H1 (cell line): ENCODE data around the gene COL26A1. TPM values are rescaled to one million over a fixed set of nuclear protein-coding genes. Genes with fewer than 3 reads are reported as not detected.

Experiments used
- CTCF ChIA-PET: fragments of 300-600 bp; sonication (Branson Sonifier 250); formaldehyde crosslinking; loops from one replicate; lab custom pipeline; 2021; ENCODE audit not compliant: partially characterized antibody; lab: Charles Lee
- POLR2A ChIA-PET: fragments of 300-600 bp; sonication (Branson Sonifier 250); formaldehyde crosslinking; loops from one replicate; lab custom pipeline; 2021; ENCODE audit warnings: inconsistent platforms; ENCODE audit not compliant: partially characterized antibody; lab: Charles Lee
- DNase-seq, 2 experiments: peaks; one replicate each; pipeline versions ENCODE4 v3.0.0 to v3.0.0-alpha.2; 2010 to 2022; ENCODE audit warnings: low spot score in 2 of 2, low read depth in 1 of 2, mixed read lengths in 1 of 2
- FAIRE-seq: peaks from 2 replicates; lab custom pipeline; 2011; peaks lifted over from hg19 to GRCh38; lab: Jason Lieb, UNC
- H2AFZ ChIP-seq: 2 replicates; pipeline ENCODE4 v1.8.1; 2012; ENCODE audit warnings: low read length, inconsistent platforms
- H2AK5ac ChIP-seq: 2 replicates; pipeline ENCODE4 v1.6.1; 2013; ENCODE audit warnings: low read depth, low read length
- H2BK120ac ChIP-seq: replicated peaks from 2 replicates; pipeline ENCODE3; 2013; ENCODE audit warnings: low read depth, low read length, inconsistent platforms
- H2BK12ac ChIP-seq: 2 replicates; pipeline ENCODE4 v1.6.1; 2013; ENCODE audit warnings: low read depth, low read length
- H2BK15ac ChIP-seq: 2 replicates; pipeline ENCODE4 v1.6.1; 2013; ENCODE audit warnings: low read length
- H2BK20ac ChIP-seq: 2 replicates; pipeline ENCODE4 v1.6.1; 2013; ENCODE audit warnings: low read length
- H2BK5ac ChIP-seq: 2 replicates; pipeline ENCODE4 v1.6.1; 2013; ENCODE audit warnings: low read depth, low read length
- H3K14ac ChIP-seq: 2 replicates; pipeline ENCODE4 v1.6.1; 2013; ENCODE audit warnings: inconsistent platforms; ENCODE audit not compliant: insufficient read length
- H3K18ac ChIP-seq: 2 replicates; pipeline ENCODE4 v1.6.1; 2013; ENCODE audit warnings: low read length; ENCODE audit errors: extremely low read depth
- H3K23ac ChIP-seq: 2 replicates; pipeline ENCODE4 v1.6.1; 2013; ENCODE audit warnings: inconsistent platforms; ENCODE audit not compliant: insufficient read length
- H3K23me2 ChIP-seq: 2 replicates; pipeline ENCODE4 v1.6.1; 2013; ENCODE audit warnings: low read depth, low read length
- H3K27ac ChIP-seq: 2 replicates; pipeline ENCODE4 v1.6.1; 2011; ENCODE audit warnings: low read depth, low read length, inconsistent platforms
- H3K27me3 ChIP-seq, 4 experiments: replicated peaks in 1 of 4; 1 replicate in 1 of 4; 2 replicates in 3 of 4; pipeline versions ENCODE4 v1.6.1 to v1.8.1; 2011 to 2013; ENCODE audit warnings: low read length in 3 of 4, mild to moderate bottlenecking in 3 of 4, inconsistent platforms in 2 of 4, mixed read lengths in 2 of 4, moderate library complexity in 1 of 4; ENCODE audit not compliant: control insufficient read depth in 3 of 4, insufficient read depth in 3 of 4; ENCODE audit errors: extremely low read depth in 1 of 4
- H3K36me3 ChIP-seq, 4 experiments: 2 replicates each; pipeline versions ENCODE4 v1.6.1 to v1.8.1; 2011 to 2013; ENCODE audit warnings: mild to moderate bottlenecking in 4 of 4, low read length in 3 of 4, moderate library complexity in 2 of 4, control low read depth in 1 of 4, inconsistent platforms in 1 of 4; ENCODE audit not compliant: insufficient read depth in 4 of 4, control insufficient read depth in 2 of 4
- H3K4ac ChIP-seq: replicated peaks from 2 replicates; pipeline ENCODE3; 2013; ENCODE audit warnings: low read length, low read depth, mixed read lengths, inconsistent platforms; ENCODE audit not compliant: insufficient read length
- H3K4me1 ChIP-seq, 4 experiments: replicated peaks in 1 of 4; 1 replicate in 1 of 4; 2 replicates in 3 of 4; pipeline versions ENCODE4 v1.6.1 to v1.8.1; 2011 to 2013; ENCODE audit warnings: low read length in 3 of 4, inconsistent platforms in 2 of 4, mixed read lengths in 1 of 4; ENCODE audit not compliant: insufficient read depth in 4 of 4, control insufficient read depth in 3 of 4
- H3K4me2 ChIP-seq, 2 experiments: 2 replicates each; pipeline versions ENCODE4 v1.6.1 to v1.8.1; 2011 to 2013; ENCODE audit warnings: low read depth in 2 of 2, low read length in 2 of 2, control low read depth in 1 of 2, inconsistent platforms in 1 of 2, mild to moderate bottlenecking in 1 of 2; ENCODE audit not compliant: insufficient read depth in 1 of 2
- H3K4me3 ChIP-seq, 4 experiments: fragments of 200-600, 300-600 bp in 1 of 4; sonication (generic), shearing (Covaris generic), sonication (Bioruptor Twin) in 1 of 4; 2 replicates each; pipeline versions ENCODE4 v1.5.1 to v1.8.1; 2011 to 2016; ENCODE audit warnings: low read length in 4 of 4, low read depth in 3 of 4, control low read depth in 2 of 4, inconsistent platforms in 2 of 4, mild to moderate bottlenecking in 2 of 4, mixed read lengths in 1 of 4, moderate library complexity in 1 of 4; ENCODE audit not compliant: insufficient read depth in 2 of 4; ENCODE audit errors: extremely low read depth in 1 of 4
- H3K56ac ChIP-seq: replicated peaks from 2 replicates; pipeline ENCODE3; 2013; ENCODE audit warnings: low read depth, mild to moderate bottlenecking, mixed read lengths, low read length, inconsistent platforms; ENCODE audit not compliant: insufficient read length
- H3K79me1 ChIP-seq: 2 replicates; pipeline ENCODE4 v1.6.1; 2013; ENCODE audit warnings: low read depth, low read length, control low read depth
- H3K79me2 ChIP-seq, 2 experiments: 2 replicates each; pipeline versions ENCODE4 v1.6.1 to v1.8.1; 2012 to 2013; ENCODE audit warnings: low read length in 2 of 2, mild to moderate bottlenecking in 2 of 2, inconsistent platforms in 1 of 2; ENCODE audit not compliant: insufficient read depth in 2 of 2, control insufficient read depth in 1 of 2
- H3K9ac ChIP-seq, 4 experiments: replicated peaks in 1 of 4; 1 replicate in 1 of 4; 2 replicates in 3 of 4; pipeline versions ENCODE4 v1.6.1 to v1.8.1; 2011 to 2013; ENCODE audit warnings: low read depth in 3 of 4, low read length in 3 of 4, control low read depth in 2 of 4, mild to moderate bottlenecking in 2 of 4, moderate library complexity in 2 of 4, inconsistent platforms in 1 of 4; ENCODE audit errors: extremely low read depth in 1 of 4
- H3K9me3 ChIP-seq, 2 experiments: 2 replicates each; pipeline versions ENCODE4 v1.6.1 to v1.8.1; 2012 to 2013; ENCODE audit warnings: mild to moderate bottlenecking in 2 of 2, moderate library complexity in 2 of 2, control low read depth in 1 of 2, inconsistent platforms in 1 of 2, low read depth in 1 of 2, low read length in 1 of 2, mixed read lengths in 1 of 2; ENCODE audit not compliant: insufficient read depth in 2 of 2
- H4K20me1 ChIP-seq, 2 experiments: replicated peaks in 1 of 2; 2 replicates each; pipeline versions ENCODE3 to v1.8.1; 2011 to 2013; ENCODE audit warnings: inconsistent platforms in 2 of 2, low read length in 2 of 2, mild to moderate bottlenecking in 1 of 2; ENCODE audit not compliant: insufficient read depth in 2 of 2, control insufficient read depth in 1 of 2
- H4K5ac ChIP-seq: 2 replicates; pipeline ENCODE4 v1.6.1; 2013; ENCODE audit warnings: low read length, low read depth, mixed read lengths, inconsistent platforms; ENCODE audit not compliant: insufficient read length
- H4K8ac ChIP-seq: 2 replicates; pipeline ENCODE4 v1.8.0; 2013; ENCODE audit warnings: mild to moderate bottlenecking, moderate library complexity, low read length, inconsistent platforms; ENCODE audit not compliant: insufficient read depth; ENCODE audit errors: extremely low read depth
- H4K91ac ChIP-seq: replicated peaks from 2 replicates; pipeline ENCODE3; 2013; ENCODE audit warnings: low read length, mixed read lengths, inconsistent platforms; ENCODE audit not compliant: insufficient read length
- ASH2L ChIP-seq: fragments of 200-600, 300-600 bp; sonication (generic); IDR thresholded peaks from one replicate; pipeline ENCODE4 v1.7.1; 2017; ENCODE audit warnings: low read length
- ATF3 ChIP-seq: IDR thresholded peaks from 2 replicates; pipeline ENCODE4 v1.6.1; 2011; ENCODE audit warnings: low read depth, mild to moderate bottlenecking, low read length; ENCODE audit not compliant: insufficient read depth
- CHD2 ChIP-seq: IDR thresholded peaks from 2 replicates; pipeline ENCODE4 v1.6.1; 2012; ENCODE audit warnings: low read length, improper control_type of control experiment
- EZH2 ChIP-seq: fragments of 200-600 bp; sonication (generic); IDR thresholded peaks from 2 replicates; pipeline ENCODE4 v1.7.1; 2012; ENCODE audit warnings: low read depth, mild to moderate bottlenecking, moderate library complexity, low read length, inconsistent platforms; ENCODE audit not compliant: severe bottlenecking
- GTF2F1 ChIP-seq: IDR thresholded peaks from 2 replicates; pipeline ENCODE4 v1.6.1; 2012; ENCODE audit warnings: low read depth, low read length, improper control_type of control experiment, borderline replicate concordance
- JUN ChIP-seq: IDR thresholded peaks from 2 replicates; pipeline ENCODE4 v1.6.1; 2011; ENCODE audit warnings: low read depth, mild to moderate bottlenecking, improper control_type of control experiment, low read length
- MAFK ChIP-seq: IDR thresholded peaks from 2 replicates; pipeline ENCODE4 v1.6.1; 2012; ENCODE audit warnings: low read depth, mild to moderate bottlenecking, improper control_type of control experiment, low read length
- RNF2 ChIP-seq: fragments of 200-900, 300-1000 bp; sonication (generic); IDR thresholded peaks from 2 replicates; pipeline ENCODE4 v1.7.1; 2016; ENCODE audit warnings: borderline replicate concordance, low read depth, mild to moderate bottlenecking, antibody characterized with exemption, low read length; ENCODE audit not compliant: poor library complexity, severe bottlenecking; ENCODE audit errors: missing control alignments
- TAF7 ChIP-seq: optimal IDR thresholded peaks from 2 replicates; pipeline ENCODE3; 2011; ENCODE audit warnings: low read depth, mild to moderate bottlenecking, inconsistent platforms, low read length, moderate library complexity, borderline replicate concordance
- TCF12 ChIP-seq: IDR thresholded peaks from 2 replicates; pipeline ENCODE4 v1.6.1; 2011; ENCODE audit warnings: low read depth, mild to moderate bottlenecking, low read length
- WGBS, 2 experiments: shearing (Covaris generic) in 1 of 2; methylation state at CpG; one replicate each; pipeline versions ENCODE4 v1.1.6 to v1.1.7; 2013 to 2015; ENCODE audit warnings: low lambda C conversion rate in 2 of 2, mixed read lengths in 2 of 2, inconsistent platforms in 1 of 2, low coverage in 1 of 2, missing lambda C conversion rate in 1 of 2; ENCODE audit not compliant: insufficient replicate concordance in 2 of 2, insufficient coverage in 1 of 2, insufficient read length in 1 of 2; ENCODE audit errors: extremely low coverage in 1 of 2, missing lambda C conversion rate in 1 of 2; 5-methylcytosine and 5-hydroxymethylcytosine counted together
- polyA plus RNA-seq, 7 experiments: library from polyadenylated mRNA; depleted of rRNA in 3 of 7; stranded (reverse) in 5 of 7; unstranded in 2 of 7; fragments of >200 nt in 5 of 7; fragments of 200-250 nt in 2 of 7; gene quantifications; 1 replicate in 5 of 7; 2 replicates in 1 of 7; 4 replicates in 1 of 7; pipeline versions ENCODE4 v1.2.1 to v1.2.3, GENCODE V29; 2011 to 2013; ENCODE audit warnings: missing spikeins in 2 of 7, mixed read lengths in 2 of 7
- total RNA-seq: library from RNA; stranded (reverse); fragmentation: NEBNext Ultra II Directional; extraction: Animal tissue kit (Norgen Biotek cat#: 25700); gene quantifications from 2 replicates; pipeline ENCODE4 v1.2.1, GENCODE V29; 2021

Gene COL26A1
- total and polyA plus RNA-seq, 2 of the 8 experiments (the other 6 are each of a cell fraction or from before 2014, with no cell fraction given): 51.1 to 68.8 TPM

DNA sequence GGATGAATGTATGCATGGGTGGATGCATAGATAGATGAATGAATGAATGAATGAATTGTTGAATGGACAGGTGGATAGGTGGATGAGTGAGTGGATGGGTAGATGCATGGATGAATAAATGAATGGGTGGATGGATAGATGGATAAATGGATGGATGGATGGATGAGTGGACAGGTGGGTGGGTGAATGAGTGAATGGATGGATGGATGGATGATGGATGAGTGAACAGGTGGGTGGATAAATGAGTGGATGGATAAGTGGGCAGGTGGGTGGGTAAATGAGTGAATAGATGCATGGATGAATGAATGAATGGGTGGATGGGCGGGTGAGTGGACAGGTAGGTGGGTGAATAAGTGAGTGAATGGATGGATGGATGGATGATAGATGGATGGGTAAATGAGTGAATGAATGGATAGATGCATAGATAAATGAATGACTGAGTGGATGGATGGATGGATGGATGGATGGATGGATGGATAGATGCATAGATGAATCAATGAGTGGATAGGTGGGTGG, 193.8 kb downstream of the COL26A1 start:
- no peak overlapping the region for H2BK5ac ChIP-seq
- no peak overlapping the region for H4K8ac ChIP-seq
- POLR2A ChIA-PET: no interaction called here

More for the DNA sequence above, 193.8 kb downstream of the COL26A1 start:
- no peaks in the 10 kb centered on the region for H3K27me3 ChIP-seq
- no peak overlapping the region for H2BK120ac ChIP-seq
- CTCF ChIA-PET: no interaction called here
- no peak overlapping the region for H3K18ac ChIP-seq
- DNase-seq (no peak), FAIRE-seq (no peak)
- no peak overlapping the region for H3K4ac ChIP-seq
- WGBS, 2 experiments: 73% methylated on average over 1 of the region's 1 CpG; no CpG with 5 or more reads in 1 of the 2 experiments
- no peak overlapping the region for H3K4me3 ChIP-seq
- H3K79me1 ChIP-seq: no peaks in the 10 kb centered on the region
- no peak overlapping the region for H3K4me2 ChIP-seq
- no peak overlapping the region for H2BK20ac ChIP-seq
- no peaks in the 10 kb centered on the region for H3K79me2 ChIP-seq
- H2BK12ac ChIP-seq: no peak overlapping the region
- no peak overlapping the region for H3K9ac ChIP-seq
- H3K27ac ChIP-seq: no peak overlapping the region
- no peak overlapping the region for H2AK5ac ChIP-seq
- no peak overlapping the region for H4K91ac ChIP-seq
- H3K56ac ChIP-seq: no peak overlapping the region
- H2AFZ ChIP-seq: no peak overlapping the region
- H3K23me2 ChIP-seq: peaks cover 10% of the 10 kb centered on the region; the same call in 1 of the 2 replicates
- no peak overlapping the region for H3K23ac ChIP-seq
- H4K5ac ChIP-seq: no peak overlapping the region
- TF ChIP-seq TCF12 (no peak), MAFK (no peak), JUN (no peak), ATF3 (no peak), GTF2F1 (no peak), RNF2 (no peak), CHD2 (no peak), TAF7 (no peak), EZH2 (no peak), ASH2L (no peak)
- no peaks in the 10 kb centered on the region for H3K36me3 ChIP-seq
- H3K4me1 ChIP-seq: no peaks in the 10 kb centered on the region
- H4K20me1 ChIP-seq: peaks cover 0 to 2% of the 10 kb centered on the region in 2 experiments
- no peak overlapping the region for H3K14ac ChIP-seq
- H3K9me3 ChIP-seq: no peaks in the 10 kb centered on the region
- H2BK15ac ChIP-seq: no peak overlapping the region
